ENCODE measurements around the gene FOXO6. TPM values are rescaled to one million over a fixed set of nuclear protein-coding genes. Genes with fewer than 3 reads are reported as not detected.

FOXO6 gene
- total RNA-seq, 1 donor from 2014 or later: 5.7 TPM

GRCh38 chr1:41412748-41413147 lies 51.5 kb downstream of the FOXO6 start:
- intact Hi-C loops (cut with DNase I): no loop called here
- no peak for TF ChIP-seq CTCF (IDR thresholded peaks at IDR 0.05)
- peaks cover 0 to 2% of the 10 kb centered on the region in 2 donors for H3K4me1 ChIP-seq

DNA sequence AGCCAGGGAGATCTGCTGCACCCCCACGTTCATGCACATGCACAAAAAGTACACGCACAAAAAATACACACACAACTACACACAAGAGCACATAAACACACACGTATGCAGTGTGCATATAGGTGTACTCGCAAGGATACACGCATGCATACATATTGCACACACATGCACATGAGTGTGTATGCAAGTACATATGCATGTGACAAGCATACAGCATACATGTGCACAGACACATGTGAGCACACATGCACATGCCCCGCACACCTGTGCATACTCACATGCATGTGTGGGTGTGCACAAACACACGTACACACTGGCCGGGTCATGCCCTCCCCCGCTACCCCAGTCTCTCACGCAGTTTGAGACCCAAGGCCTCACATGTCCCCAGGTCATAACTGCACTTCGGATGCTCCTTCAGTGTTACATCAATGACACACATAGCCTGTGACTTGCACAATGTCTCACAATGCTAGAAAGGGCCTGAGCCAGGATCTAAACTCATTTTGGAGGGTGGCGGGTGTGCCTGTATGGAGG lies 52.6 kb downstream of the FOXO6 start:
- Histone ChIP-seq H3K9me3 (no peaks in the 10 kb centered on the region), H3K27me3 (no peaks in the 10 kb centered on the region), H3K27ac (no peak overlapping the region), H3K4me3 (no peak overlapping the region), H3K4me1 (peaks cover 0 to 7% of the 10 kb centered on the region in 2 donors), H3K36me3 (no peaks in the 10 kb centered on the region)
- DNase-seq (ENCODE audit: low spot score in 2 of 2): no peak
- intact Hi-C loops (cut with DNase I): no loop called here
- no peak for TF ChIP-seq CTCF (IDR thresholded peaks at IDR 0.05)

More at GRCh38 chr1:41412748-41413147, 51.5 kb downstream of the FOXO6 start:
- Histone ChIP-seq H3K36me3 (no peaks in the 10 kb centered on the region), H3K4me3 (no peak overlapping the region), H3K27me3 (no peaks in the 10 kb centered on the region), H3K9me3 (no peaks in the 10 kb centered on the region), H3K27ac (no peak overlapping the region)
- no peak for DNase-seq (ENCODE audit: low spot score in 2 of 2)

- Histone ChIP-seq H3K27me3 (no peaks in the 10 kb centered on the region), H3K4me1 (peaks cover 4 to 11% of the 10 kb centered on the region in 2 donors), H3K27ac (no peak overlapping the region), H3K36me3 (no peaks in the 10 kb centered on the region), H3K9me3 (no peaks in the 10 kb centered on the region), H3K4me3 (no peak overlapping the region)
- DNase-seq (ENCODE audit: low spot score in 2 of 2): no peak
- TF ChIP-seq CTCF (IDR thresholded peaks at IDR 0.05): no peak
- intact Hi-C loops (cut with DNase I): no loop called here
These were observed 53.1 kb downstream of the FOXO6 start for GRCh38 chr1:41414296-41414695.

- no peak overlapping the region for H3K27ac ChIP-seq
- peaks cover 4 to 12% of the 10 kb centered on the region in 2 donors for H3K4me1 ChIP-seq
- intact Hi-C loops (cut with DNase I): loop anchor here (5.0 kb wide), 1 partner anchor 82 kb away; no protein-coding TSS in a partner anchor
- H3K27me3 ChIP-seq: no peaks in the 10 kb centered on the region
- H3K4me3 ChIP-seq: no peak overlapping the region
- no peak for DNase-seq (ENCODE audit: low spot score in 2 of 2)
- H3K36me3 ChIP-seq: no peaks in the 10 kb centered on the region
- H3K9me3 ChIP-seq: no peaks in the 10 kb centered on the region
- TF ChIP-seq CTCF (IDR thresholded peaks at IDR 0.05): no peak
These were observed 53.6 kb downstream of the FOXO6 start for GRCh38 chr1:41414716-41415306.

GRCh38 chr1:41416081-41416480 lies 54.8 kb downstream of the FOXO6 start:
- intact Hi-C loops (cut with DNase I): loop anchor here (5.0 kb wide), 1 partner anchor 81 kb away; no protein-coding TSS in a partner anchor
- Histone ChIP-seq H3K4me1 (peaks cover 4 to 12% of the 10 kb centered on the region in 2 donors), H3K27ac (no peak overlapping the region), H3K4me3 (no peak overlapping the region), H3K36me3 (no peaks in the 10 kb centered on the region), H3K27me3 (no peaks in the 10 kb centered on the region), H3K9me3 (no peaks in the 10 kb centered on the region)
- no peak for DNase-seq (ENCODE audit: low spot score in 2 of 2)
- TF ChIP-seq CTCF (IDR thresholded peaks at IDR 0.05): no peak
